Islet precursor cell (in vitro differentiated cells): ENCODE measurements around the gene MICA.

ENCODE experiments used
- DNase-seq: peaks from one replicate; pipeline ENCODE4 v3.0.0-alpha.2; 2018

Gene MICA

DNA sequence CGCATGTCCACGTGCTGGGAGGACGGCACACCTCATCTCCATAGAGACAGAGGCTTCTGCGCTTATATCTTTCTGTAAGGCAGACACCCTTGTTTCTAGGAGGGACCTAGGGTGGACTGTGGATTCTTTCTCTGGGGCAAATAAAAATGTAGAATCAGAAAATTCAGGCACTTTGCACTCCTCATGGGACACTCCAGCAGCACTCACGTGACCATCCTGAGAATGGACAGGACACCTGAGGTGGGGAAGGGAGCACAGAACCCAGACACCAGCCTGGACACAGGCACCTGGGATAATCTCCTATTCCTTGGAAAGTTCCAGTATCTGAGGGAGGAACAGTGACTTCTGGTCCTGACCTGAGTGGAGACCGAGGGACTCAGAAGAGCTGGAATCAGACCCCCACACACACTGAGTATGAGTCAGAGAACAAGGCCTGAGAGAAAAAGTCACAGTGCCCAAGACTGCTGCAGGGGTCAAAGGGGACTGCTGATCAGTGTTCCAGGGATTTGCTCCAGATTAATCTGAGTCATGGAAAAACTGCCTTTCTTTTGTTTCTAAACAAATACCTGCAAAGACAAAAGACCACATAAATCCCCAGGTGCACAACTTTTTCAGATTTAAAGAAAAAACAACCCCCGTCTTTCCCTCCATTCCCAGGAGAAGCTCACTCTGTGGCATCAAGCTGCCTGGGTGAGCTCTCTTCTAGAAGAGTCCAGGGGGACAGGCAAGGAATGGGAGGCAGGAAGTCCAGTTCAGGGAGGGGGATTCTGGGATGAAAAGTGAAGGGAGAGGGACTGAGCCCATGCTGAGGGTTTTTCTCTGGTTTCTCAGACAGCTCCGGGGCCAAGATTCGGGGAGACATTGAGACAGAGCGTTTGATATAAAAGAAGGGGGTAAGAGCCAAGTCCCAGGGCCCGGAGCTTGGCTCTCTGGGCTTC, 58.9 kb downstream of the MICA start:
- DNase-seq, result no peak

DNA sequence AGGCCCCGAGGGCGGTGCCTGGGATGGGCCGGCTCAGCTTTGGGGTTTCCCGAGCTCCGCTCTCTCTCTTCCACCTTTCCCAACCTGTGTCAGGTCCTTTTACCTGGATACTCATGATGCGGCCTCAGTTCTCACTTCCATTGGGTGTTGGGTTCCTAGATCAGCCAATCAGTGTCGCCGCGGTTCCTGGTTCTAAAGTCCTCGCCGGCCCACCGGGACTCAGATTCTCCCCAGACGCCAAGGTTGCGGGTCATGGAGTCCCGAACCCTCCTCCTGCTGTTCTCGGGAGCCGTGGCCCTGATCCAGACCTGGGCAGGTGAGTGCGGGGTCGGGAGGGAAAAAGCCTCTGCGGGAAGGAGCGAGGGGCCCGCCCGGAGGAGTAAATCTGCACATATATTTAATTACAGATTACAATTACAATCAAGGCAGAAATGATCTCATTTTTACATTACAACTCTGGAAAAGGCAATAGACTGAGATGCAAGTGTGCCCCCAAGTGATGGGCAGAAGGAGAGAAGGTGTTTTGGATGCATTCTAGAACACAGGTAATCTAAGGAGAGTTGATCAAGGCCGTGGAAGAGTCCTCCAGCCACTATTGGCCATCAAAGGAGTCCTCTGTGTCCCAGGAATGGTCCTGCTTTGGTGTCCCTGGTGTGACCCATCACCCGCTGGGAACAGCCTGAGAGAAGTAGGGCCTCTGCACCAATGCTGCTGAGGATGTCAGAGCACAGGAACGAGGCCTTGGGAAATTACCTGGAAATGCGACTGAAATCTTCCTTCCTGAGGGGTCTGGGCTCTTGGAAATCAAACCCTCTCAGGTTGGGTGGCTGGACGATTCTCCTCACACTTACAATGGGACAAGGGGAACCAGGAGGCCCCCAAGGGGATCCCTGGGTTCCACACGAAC, 59.8 kb downstream of the MICA start:
- peak; percentile 91 for DNase-seq

DNA sequence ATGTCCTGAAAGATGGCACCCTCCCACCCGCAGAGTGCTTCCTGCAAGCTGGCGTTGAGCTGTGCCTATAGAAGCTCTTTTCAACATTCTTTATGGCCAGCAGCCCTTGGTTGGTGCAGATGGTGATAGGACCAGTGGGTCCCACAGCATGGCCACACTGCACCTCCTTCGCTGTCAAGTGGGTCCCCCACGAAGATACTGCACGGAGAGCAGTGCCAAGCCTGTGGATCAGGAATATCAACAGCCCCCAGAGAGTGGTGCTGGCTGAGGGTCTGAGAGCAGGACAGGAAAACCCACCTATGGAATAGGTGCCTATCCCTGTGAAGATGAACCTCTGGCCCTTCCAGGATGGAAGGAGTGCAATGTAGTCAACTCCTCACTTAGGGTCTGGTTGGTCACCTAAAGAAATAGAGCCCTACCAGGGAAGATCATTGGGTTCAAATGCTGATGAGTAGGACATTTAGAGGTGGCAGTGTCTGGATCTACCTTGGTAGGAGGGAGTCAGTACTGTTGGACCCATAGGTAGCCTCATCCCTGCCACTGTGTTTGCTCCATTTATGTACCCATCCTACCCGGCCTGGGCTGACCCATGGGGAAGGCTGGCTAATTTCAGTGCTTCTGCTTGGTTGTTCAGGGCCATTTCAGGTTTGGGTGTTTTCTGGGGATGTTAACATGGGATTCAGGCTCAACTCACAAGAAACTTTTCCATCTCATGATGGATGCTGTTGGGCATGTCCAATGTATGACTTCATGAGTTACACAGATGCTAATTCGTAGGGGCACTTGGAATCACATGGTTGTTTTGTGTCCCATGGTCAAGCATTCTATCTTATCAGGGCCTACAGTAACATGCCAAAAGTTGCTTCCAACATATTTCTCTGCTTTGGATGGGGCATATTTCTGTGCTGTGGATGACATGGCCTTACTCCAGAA, 61.1 kb downstream of the MICA start:
- peak; percentile 32 for DNase-seq
